ENCODE measurements around the gene SUPT6H.

The SUPT6H gene

DNA sequence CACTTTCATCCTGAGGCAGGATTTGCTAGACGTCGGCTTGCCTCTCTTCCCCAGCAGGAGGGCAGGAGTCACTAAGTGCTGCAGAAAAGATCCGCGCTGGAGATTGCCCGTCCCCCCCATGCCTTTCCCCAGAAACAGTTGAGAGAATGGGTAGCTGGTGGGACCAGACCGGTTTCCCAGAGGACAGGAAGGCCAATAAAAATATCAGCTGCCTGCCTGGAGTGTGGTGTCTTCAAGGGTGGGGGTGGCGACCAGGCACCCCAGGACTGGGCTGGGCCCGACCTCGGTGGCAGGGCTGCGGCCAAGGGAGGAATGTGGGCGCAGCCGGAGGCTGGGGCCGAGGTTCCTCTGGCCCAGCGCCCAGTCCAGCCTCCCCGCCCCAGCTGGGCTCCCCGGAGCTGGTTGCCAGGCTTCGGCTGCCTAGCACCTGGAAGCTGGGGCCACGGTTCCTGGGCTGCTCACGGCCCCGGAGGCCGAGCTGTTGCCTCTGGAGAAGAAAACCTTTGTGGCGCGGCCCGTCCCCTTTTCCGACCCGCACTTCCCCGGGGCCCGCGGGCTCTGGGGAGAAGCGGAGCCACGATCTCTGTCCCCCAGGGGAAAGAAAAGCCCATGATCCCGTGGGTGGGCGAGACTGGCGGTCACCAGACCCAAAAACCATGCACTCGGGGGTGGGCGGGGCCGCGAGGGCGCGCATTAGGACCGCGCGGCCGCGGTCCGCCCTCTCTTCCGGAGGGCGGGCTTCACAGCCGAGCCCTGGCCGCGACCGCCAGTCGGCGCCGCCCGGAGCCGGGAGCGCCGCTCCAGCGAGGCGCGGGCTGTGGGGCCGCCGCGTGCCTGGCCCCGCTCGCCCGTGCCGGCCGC, 81.5 kb downstream of the SUPT6H start, which contains the start of gene TRAF4:
TSS of gene TRAF4 (plus strand) at position 769 of the 861 bp plus-strand sequence. CDS start 102 bp downstream, outside the sequence.
- peak; percentile 75 for DNase-seq (ENCODE audit: extremely low spot score)
- POLR2A ChIA-PET, result interaction anchor here (0.9 to 17.2 kb wide), 8 partner anchors 8 to 100 kb away, joined by 3 to 409 read pairs (median 4); partner anchors contain the start of genes BLTP2, FAM222B, NEK8 and RPL23A
- CTCF ChIA-PET, result interaction anchor here (1.2 to 1.7 kb wide), 3 partner anchors 15 to 20 kb away, joined by 4 to 19 read pairs (median 7); partner anchors contain the start of genes NEK8 and TLCD1
- TF ChIP-seq TARDBP (IDR thresholded peaks at IDR 0.05) (no peak), ARNT (IDR thresholded peaks at IDR 0.05) (peak; percentile 63; the same call in 1 of the 2 replicates), FOXM1 (IDR thresholded peaks at IDR 0.05; ENCODE audit: borderline replicate concordance) (peak; percentile 52; the same call in 1 of the 2 replicates), NFRKB (IDR thresholded peaks at IDR 0.05) (no peak)

DNA sequence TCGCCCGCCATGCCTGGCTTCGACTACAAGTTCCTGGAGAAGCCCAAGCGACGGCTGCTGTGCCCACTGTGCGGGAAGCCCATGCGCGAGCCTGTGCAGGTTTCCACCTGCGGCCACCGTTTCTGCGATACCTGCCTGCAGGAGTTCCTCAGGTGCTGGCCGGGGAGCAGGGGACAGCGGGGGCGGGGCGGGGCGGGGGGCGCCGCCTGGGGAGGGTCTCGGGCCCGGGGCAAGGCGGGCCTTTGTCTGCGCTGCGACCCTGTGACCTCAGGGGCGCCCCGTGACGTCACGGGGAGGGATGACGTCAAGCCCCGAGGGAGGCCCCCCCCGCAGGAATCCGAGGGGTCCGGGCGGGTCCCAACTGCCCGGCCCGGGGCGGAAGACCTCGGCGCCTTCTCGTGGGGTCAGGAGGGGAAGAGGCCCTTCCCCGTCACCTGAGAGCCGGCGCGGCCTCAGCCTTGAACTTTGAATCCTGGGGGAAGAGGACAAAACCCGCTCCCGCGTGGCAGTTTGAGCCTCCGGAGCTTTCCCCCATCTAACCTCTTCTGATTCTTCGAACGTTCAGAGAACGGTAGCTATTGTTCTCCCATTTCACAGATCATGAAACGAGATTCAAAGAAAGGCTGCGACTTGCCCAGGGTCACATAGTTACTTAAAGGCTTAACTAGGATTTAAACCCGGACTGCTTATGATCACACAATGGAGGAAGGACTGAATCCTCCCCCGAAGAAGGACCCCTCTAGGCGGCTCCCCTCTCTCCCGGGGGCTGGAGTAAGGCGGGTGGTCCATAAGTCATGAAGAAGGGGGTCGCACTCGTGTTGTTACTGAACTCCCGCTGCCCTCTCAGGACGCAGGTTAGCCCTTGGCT, 82.3 kb downstream of the SUPT6H start:
- no peak for DNase-seq (ENCODE audit: extremely low spot score)
- CTCF ChIA-PET, result interaction anchor here (0.6 to 9.3 kb wide), 5 partner anchors 17 to 104 kb away, joined by 3 to 185 read pairs (median 4); partner anchors contain the start of genes NEK8 and TLCD1
- peak; percentile 60; the same call in 1 of the 2 replicates for TF ChIP-seq L3MBTL2 (conservative IDR thresholded peaks at IDR 0.05)
- no peak for TF ChIP-seq SP1 (IDR thresholded peaks at IDR 0.05)
- POLR2A ChIA-PET, result interaction anchor here (0.9 to 17.2 kb wide), 12 partner anchors 9 to 166 kb away, joined by 3 to 409 read pairs (median 4); partner anchors contain the start of genes BLTP2, NEK8, RPL23A and TLCD1

DNA sequence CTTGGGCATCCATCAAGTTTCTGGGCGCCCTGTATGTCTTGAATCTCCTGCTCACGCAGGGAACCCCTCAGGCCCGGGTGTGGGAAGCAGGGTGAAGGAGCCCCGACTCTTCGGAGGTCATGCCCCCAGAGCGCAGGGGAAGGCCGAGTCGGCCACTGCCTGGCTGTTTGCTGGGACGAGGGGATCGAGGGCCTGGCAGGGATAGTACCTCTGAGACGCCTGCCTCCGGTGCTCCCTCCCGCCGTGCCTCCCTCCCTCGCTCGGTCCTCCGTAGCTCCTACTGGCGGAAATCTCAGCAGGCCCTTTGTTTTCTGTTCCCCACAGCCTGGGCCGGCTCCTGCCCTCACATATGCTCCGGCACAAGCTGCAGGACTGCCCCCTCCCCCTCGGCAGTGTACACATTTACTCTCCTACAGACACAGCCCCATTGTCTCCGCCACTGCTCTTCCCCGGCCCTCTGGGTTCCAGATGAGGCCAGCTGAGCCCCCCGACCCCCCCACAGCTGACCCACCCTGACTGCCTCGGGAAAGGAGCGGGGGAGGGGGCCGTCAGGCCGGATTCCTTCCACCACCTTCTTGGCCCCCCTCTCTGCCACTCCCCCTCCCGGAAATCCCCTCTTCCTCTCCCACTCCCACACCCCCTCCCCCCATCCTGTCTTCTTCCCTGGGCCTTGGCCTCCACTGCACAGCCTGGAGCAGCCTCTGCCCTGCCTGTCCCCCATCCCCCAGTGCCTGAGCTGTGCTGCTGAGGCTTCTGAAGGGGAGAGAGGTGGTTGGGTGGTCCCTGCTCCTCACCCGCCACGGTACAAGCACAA, 83.2 kb downstream of the SUPT6H start:
- ChIA-PET POLR2A (interaction anchor here (0.8 to 17.2 kb wide), 10 partner anchors 10 to 204 kb away, joined by 3 to 409 read pairs (median 4); partner anchors contain the start of genes FAM222B, NEK8, RPL23A and TLCD1), CTCF (interaction anchor here (1.7 to 9.3 kb wide), 2 partner anchors 18 to 19 kb away, joined by 4 to 185 read pairs; partner anchors contain the start of genes NEK8 and TLCD1)
- no peak for DNase-seq (ENCODE audit: extremely low spot score)
- TF ChIP-seq TARDBP (IDR thresholded peaks at IDR 0.05) (no peak), LEF1 (IDR thresholded peaks at IDR 0.05; ENCODE audit: borderline replicate concordance) (no peak)

DNA sequence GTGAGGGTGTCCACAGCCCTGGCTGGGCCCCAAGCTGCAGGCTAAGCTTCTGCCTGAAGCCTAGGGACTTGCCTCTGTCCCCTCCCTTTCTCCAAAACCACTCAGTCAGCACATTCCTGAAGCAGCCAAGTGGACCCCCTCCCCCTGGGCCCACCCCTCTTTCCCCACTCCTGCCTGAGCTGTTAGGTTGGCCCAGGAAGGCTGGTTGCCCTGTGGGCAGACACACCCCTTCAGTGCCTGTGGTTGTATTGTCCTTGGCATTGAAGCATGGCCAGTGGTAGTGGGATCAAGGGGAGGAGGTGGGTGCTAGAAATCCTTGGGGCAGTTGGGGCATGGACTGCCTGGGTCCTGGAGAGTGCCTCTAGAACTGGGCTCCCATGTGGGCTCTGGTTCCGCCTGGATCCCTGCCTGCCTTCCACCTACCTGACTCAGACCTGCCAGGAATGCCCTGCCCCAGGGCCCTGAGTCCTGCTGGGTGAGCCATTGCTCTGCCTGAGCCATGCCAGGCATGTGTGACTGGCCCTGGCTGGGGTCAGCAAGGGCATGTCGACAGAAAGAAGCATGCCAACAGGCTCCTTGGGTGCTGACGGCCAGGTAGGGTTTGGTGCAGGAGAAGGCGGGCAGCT, 83.9 kb downstream of the SUPT6H start:
- POLR2A ChIA-PET, result interaction anchor here (0.8 to 17.2 kb wide), 9 partner anchors 12 to 204 kb away, joined by 3 to 409 read pairs (median 5); partner anchors contain the start of genes FAM222B, NEK8, RPL23A and TLCD1
- no peak for DNase-seq (ENCODE audit: extremely low spot score)
- TF ChIP-seq CTBP1 (IDR thresholded peaks at IDR 0.05; ENCODE audit: borderline replicate concordance) (no peak), L3MBTL2 (conservative IDR thresholded peaks at IDR 0.05) (no peak), SUZ12 (IDR thresholded peaks at IDR 0.05) (no peak), FOXA1 (IDR thresholded peaks at IDR 0.05) (no peak), ARNT (IDR thresholded peaks at IDR 0.05) (no peak), NFRKB (IDR thresholded peaks at IDR 0.05) (no peak), FOXK2 (IDR thresholded peaks at IDR 0.05) (no peak), ZNF384 (IDR thresholded peaks at IDR 0.05) (no peak), BHLHE40 (IDR thresholded peaks at IDR 0.05; ENCODE audit: borderline replicate concordance) (no peak), SP1 (IDR thresholded peaks at IDR 0.05) (no peak), ELF4 (IDR thresholded peaks at IDR 0.05) (no peak), LEF1 (IDR thresholded peaks at IDR 0.05; ENCODE audit: borderline replicate concordance) (no peak), HDGF (IDR thresholded peaks at IDR 0.05; ENCODE audit: borderline replicate concordance) (no peak), TARDBP (IDR thresholded peaks at IDR 0.05) (no peak), FOXM1 (IDR thresholded peaks at IDR 0.05; ENCODE audit: borderline replicate concordance) (no peak)
- TF ChIP-seq, protein P1, sequence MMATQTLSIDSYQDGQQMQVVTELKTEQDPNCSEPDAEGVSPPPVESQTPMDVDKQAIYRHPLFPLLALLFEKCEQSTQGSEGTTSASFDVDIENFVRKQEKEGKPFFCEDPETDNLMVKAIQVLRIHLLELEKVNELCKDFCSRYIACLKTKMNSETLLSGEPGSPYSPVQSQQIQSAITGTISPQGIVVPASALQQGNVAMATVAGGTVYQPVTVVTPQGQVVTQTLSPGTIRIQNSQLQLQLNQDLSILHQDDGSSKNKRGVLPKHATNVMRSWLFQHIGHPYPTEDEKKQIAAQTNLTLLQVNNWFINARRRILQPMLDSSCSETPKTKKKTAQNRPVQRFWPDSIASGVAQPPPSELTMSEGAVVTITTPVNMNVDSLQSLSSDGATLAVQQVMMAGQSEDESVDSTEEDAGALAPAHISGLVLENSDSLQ (IDR thresholded peaks at IDR 0.05), result no peak
- CTCF ChIA-PET, result interaction anchor here (0.5 to 9.3 kb wide), 4 partner anchors 18 to 61 kb away, joined by 4 to 185 read pairs (median 6); partner anchors contain the start of genes NEK8 and TLCD1

DNA sequence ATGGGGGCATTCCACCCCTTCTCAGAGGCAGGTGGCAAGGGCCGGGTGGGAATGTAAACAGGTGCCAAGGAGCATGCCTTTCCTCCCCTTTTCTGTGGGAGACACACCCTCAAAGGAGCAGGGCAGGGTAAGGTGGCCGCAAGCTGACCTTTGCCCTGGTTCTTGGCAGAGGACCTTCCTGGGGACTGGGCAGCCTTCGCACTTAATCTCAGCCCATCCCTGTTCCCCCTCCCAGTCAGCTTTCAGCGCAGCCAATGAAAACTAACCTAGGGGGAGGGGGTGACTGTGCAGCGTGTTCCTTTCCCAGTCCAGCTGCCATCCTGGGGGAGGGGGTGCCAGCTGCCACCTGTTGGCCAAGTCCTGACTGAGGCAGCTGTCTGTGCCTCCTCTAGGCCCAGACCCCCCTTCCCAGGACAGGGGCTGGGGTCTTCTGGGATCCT, 84.6 kb downstream of the SUPT6H start:
- CTCF ChIA-PET, result interaction anchor here (0.6 to 9.3 kb wide), 4 partner anchors 13 to 103 kb away, joined by 3 to 185 read pairs (median 5); partner anchors contain the start of genes NEK8 and TLCD1
- POLR2A ChIA-PET, result interaction anchor here (0.9 to 17.2 kb wide), 4 partner anchors 17 to 96 kb away, joined by 3 to 409 read pairs (median 7); partner anchors contain the start of genes NEK8, RPL23A and TLCD1
- DNase-seq (ENCODE audit: extremely low spot score), result no peak
- no peak for TF ChIP-seq ARNT (IDR thresholded peaks at IDR 0.05)
- TF ChIP-seq SUZ12 (IDR thresholded peaks at IDR 0.05), result no peak
- TF ChIP-seq NFRKB (IDR thresholded peaks at IDR 0.05), result no peak
- TF ChIP-seq, protein P1 (IDR thresholded peaks at IDR 0.05), result no peak
- TF ChIP-seq FOXK2 (IDR thresholded peaks at IDR 0.05), result no peak
- TF ChIP-seq LEF1 (IDR thresholded peaks at IDR 0.05; ENCODE audit: borderline replicate concordance), result no peak
- no peak for TF ChIP-seq FOXM1 (IDR thresholded peaks at IDR 0.05; ENCODE audit: borderline replicate concordance)
- no peak for TF ChIP-seq BHLHE40 (IDR thresholded peaks at IDR 0.05; ENCODE audit: borderline replicate concordance)
- no peak for TF ChIP-seq SP1 (IDR thresholded peaks at IDR 0.05)
- no peak for TF ChIP-seq ZNF384 (IDR thresholded peaks at IDR 0.05)
- no peak for TF ChIP-seq ELF4 (IDR thresholded peaks at IDR 0.05)
- TF ChIP-seq L3MBTL2 (conservative IDR thresholded peaks at IDR 0.05), result no peak
- no peak for TF ChIP-seq HDGF (IDR thresholded peaks at IDR 0.05; ENCODE audit: borderline replicate concordance)
- no peak for TF ChIP-seq CTBP1 (IDR thresholded peaks at IDR 0.05; ENCODE audit: borderline replicate concordance)
- TF ChIP-seq FOXA1 (IDR thresholded peaks at IDR 0.05), result no peak
